BE2C (cell line): Measurements from ENCODE around the gene DCAF7.

ENCODE experiments used
- DNase-seq: peaks from one replicate; pipeline ENCODE4 v3.0.0-alpha.2; 2020
- H3K27me3 ChIP-seq: fragments of 250-450 bp; sonication (Bioruptor Pico); 2 replicates; pipeline ENCODE4 v1.5.1; 2020; ENCODE audit warnings: mild to moderate bottlenecking
- H3K36me3 ChIP-seq: fragments of 250-450 bp; sonication (Bioruptor Pico); 2 replicates; pipeline ENCODE4 v1.5.1; 2020; ENCODE audit warnings: mild to moderate bottlenecking
- H3K4me1 ChIP-seq: fragments of 250-450 bp; sonication (Bioruptor Pico); 2 replicates; pipeline ENCODE4 v1.5.1; 2020
- H3K4me3 ChIP-seq: 2 replicates; pipeline ENCODE4 v1.5.1; 2011; ENCODE audit warnings: low read depth, low read length
- H3K9me3 ChIP-seq: fragments of 250-450 bp; sonication (Bioruptor Pico); 2 replicates; pipeline ENCODE4 v1.5.1; 2020
- CTCF ChIP-seq: IDR thresholded peaks from 2 replicates; pipeline ENCODE4 v1.5.1; 2012; ENCODE audit warnings: mild to moderate bottlenecking, low read depth, low read length

Gene DCAF7

GRCh38 chr17:63596856-63597586 is 46.7 kb downstream of the DCAF7 start:
- TF ChIP-seq CTCF: no peak
- H3K4me3 ChIP-seq: no peak overlapping the region
- no peaks in the 10 kb centered on the region for H3K9me3 ChIP-seq
- peaks cover 30% of the 10 kb centered on the region for H3K36me3 ChIP-seq
- H3K27me3 ChIP-seq: no peaks in the 10 kb centered on the region
- no peak for DNase-seq
- H3K4me1 ChIP-seq: peaks cover 3% of the 10 kb centered on the region; the same call in 1 of the 2 replicates

- TF ChIP-seq CTCF: no peak
- no peak for DNase-seq
- peaks cover 3% of the 10 kb centered on the region; the same call in 1 of the 2 replicates for H3K4me1 ChIP-seq
- no peak overlapping the region for H3K4me3 ChIP-seq
- no peaks in the 10 kb centered on the region for H3K9me3 ChIP-seq
- H3K36me3 ChIP-seq: peaks cover 24% of the 10 kb centered on the region
- H3K27me3 ChIP-seq: no peaks in the 10 kb centered on the region
These were observed 48.0 kb downstream of the DCAF7 start for GRCh38 chr17:63598281-63598680.

DNA sequence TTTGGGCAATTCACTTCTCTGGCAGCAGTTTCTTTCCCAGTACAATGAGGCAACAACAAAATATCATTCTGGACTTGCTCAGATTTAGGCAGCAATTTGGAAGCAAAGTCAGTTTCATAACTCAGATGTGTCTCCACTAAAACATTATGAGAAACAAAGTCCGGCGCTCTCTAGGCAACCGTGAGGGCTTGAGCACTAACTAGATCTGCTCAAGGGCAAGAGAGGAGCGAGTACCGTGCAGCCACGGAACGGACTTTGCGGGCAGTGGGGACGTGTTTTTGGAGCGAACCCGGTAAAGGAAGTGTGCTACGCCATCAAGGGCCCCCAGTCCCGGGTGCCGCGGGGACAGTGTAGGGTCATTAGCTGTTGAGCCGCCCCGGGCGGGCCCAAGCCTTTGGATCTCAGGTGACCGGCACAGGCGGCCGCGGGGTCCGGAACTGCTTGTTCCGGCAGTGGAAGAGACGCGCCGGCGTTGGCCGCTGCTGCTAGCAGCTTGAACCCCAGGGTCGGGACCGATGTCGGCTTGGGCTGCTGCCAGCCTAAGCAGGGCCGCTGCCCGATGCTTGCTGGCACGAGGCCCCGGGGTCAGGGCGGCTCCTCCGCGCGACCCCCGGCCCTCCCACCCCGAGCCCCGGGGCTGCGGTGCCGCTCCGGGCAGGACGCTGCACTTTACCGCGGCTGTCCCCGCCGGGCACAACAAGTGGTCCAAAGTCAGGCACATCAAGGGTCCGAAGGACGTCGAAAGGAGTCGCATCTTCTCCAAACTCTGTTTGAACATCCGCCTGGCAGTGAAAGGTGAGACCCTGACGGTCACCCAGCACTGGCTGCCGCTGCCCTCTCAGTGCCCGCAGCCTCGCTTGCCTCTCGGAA is 50.5 kb downstream of the DCAF7 start, which contains the start of gene TACO1:
TSS of gene TACO1 (plus strand) at position 327 of the 870 bp plus-strand sequence. CDS start at position 516, 189 bp downstream.
- no peaks in the 10 kb centered on the region for H3K9me3 ChIP-seq
- peaks cover 3% of the 10 kb centered on the region; the same call in 1 of the 2 replicates for H3K4me1 ChIP-seq
- no peaks in the 10 kb centered on the region for H3K27me3 ChIP-seq
- H3K36me3 ChIP-seq: peaks cover 23% of the 10 kb centered on the region
- peak within 1 kb of the TSS; percentile 87 for H3K4me3 ChIP-seq
- no peak for TF ChIP-seq CTCF
- DNase-seq: peak; percentile 88

DNA sequence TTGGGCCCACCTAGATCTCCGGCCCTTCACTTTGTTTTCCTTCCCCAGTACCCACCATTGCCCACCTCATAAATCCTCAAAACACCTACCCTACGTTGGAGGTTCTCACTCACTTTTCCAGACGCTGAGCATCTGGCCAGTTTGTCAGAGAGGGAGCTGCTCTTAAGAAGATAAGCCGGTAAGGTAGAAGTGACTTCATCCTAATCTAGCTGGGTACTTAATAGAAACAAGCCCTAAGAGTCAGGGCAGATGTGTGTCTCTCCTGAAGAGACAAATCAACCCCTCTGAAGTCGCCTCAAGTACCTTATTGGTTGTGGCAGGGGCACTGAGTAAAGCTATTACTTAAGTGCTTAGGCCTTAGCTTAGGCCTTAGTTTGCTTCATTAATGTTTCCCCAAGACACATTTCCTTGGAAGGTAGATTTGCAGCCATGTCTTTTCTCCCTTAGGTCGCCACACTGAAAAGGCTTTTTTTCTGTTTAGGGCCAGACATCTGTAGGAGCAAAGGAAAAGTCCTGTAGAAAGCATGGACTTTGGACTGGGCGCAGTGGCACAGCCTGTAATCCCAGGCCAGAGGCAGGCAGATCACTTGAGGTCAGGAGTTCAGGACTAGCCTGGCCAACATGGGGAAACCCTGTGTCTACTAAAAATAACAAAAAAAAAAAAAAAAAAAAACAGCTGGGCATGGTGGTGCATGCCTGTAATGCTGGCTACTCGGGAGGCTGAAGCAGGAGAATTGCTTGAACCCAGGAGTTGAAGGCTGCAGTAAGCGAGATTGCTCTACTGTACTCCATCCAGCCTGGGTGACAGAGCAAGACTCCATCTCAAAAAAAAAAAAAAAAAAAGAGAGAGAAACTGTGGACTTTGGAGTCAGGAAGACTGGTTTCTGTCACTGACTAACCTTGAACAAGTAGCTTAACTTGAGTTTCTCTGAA is 51.4 kb downstream of the DCAF7 start:
- no peak for TF ChIP-seq CTCF
- DNase-seq: no peak
- no peaks in the 10 kb centered on the region for H3K27me3 ChIP-seq
- peaks cover 32% of the 10 kb centered on the region for H3K36me3 ChIP-seq
- H3K9me3 ChIP-seq: no peaks in the 10 kb centered on the region
- H3K4me3 ChIP-seq: peak overlapping the region; percentile 87
- peaks cover 3% of the 10 kb centered on the region; the same call in 1 of the 2 replicates for H3K4me1 ChIP-seq

DNA sequence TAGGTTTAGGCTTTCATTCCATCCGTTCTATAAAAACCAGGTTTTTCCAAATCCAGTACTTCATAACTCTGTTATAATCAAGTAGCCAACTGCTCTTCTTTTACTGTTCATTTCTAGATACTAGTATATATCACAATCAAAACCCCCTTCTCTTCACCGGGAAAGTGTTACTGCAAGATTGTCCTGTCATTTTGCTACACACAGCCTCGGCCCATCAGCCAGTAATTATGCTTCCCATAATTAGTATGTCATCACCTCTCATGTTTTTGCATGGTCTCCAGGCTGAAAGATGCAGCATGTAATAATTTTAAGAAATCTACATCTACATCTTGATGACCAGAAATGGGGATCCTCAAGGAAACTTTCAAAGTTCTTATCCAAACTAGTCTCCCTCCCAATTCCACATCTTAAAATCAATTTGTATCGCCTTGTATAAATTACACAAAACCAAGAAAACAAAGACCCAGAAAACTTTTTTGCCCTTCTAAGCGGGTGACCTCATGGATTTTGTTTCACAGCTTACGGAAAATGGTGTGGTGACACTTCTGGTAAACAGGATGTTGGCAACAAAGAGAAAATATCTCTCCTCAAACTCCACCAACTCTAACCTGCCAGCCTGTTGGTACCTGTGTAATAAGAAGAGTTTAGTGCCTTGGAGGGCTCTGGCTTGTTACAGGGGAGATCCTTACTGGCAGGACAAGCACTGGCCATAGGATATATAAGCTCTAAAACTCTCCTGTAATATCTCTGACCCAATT is 59.7 kb downstream of the DCAF7 start:
- Histone ChIP-seq H3K4me3 (no peak overlapping the region), H3K36me3 (peaks cover 42% of the 10 kb centered on the region), H3K4me1 (peaks cover 3% of the 10 kb centered on the region; the same call in 1 of the 2 replicates), H3K9me3 (no peaks in the 10 kb centered on the region), H3K27me3 (no peaks in the 10 kb centered on the region)
- TF ChIP-seq CTCF: no peak
- DNase-seq: no peak
